Loucy (cell line): ENCODE data around the gene POLA1.

Experiments used
- EZH2phosphoT487 ChIP-seq: fragments of 200-600 bp; IDR thresholded peaks from 2 replicates; pipeline ENCODE4 v1.6.1; 2018; ENCODE audit warnings: antibody characterized with exemption, mild to moderate bottlenecking, moderate library complexity, borderline replicate concordance
- TF ChIP-seq, protein P1 (sequence below): fragments of 200-600 bp; sonication (generic); conservative IDR thresholded peaks from 2 replicates; pipeline ENCODE4 v1.5.1; 2014; ENCODE audit warnings: mild to moderate bottlenecking, antibody characterized with exemption, low read length

DNA sequence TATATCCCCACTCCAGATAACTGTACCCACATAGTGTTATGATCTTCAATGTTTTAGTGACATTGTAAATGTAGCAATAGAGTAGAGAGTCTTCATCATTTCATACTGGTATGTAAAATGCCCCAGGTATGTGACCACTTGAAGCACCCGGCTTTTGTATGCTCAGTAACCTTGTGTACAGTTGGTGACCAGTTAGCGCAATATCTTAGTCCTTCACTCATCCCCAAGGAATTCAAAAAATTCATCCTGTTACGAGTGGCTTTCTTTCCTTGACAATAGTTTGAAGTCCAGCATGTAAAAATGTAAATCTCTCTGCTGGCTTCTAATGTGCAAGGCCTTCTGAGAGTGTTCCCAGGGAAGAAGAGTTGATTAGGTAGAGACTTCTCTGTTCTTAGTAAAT is 176.4 kb downstream of the POLA1 start:
- TF ChIP-seq, protein P1, sequence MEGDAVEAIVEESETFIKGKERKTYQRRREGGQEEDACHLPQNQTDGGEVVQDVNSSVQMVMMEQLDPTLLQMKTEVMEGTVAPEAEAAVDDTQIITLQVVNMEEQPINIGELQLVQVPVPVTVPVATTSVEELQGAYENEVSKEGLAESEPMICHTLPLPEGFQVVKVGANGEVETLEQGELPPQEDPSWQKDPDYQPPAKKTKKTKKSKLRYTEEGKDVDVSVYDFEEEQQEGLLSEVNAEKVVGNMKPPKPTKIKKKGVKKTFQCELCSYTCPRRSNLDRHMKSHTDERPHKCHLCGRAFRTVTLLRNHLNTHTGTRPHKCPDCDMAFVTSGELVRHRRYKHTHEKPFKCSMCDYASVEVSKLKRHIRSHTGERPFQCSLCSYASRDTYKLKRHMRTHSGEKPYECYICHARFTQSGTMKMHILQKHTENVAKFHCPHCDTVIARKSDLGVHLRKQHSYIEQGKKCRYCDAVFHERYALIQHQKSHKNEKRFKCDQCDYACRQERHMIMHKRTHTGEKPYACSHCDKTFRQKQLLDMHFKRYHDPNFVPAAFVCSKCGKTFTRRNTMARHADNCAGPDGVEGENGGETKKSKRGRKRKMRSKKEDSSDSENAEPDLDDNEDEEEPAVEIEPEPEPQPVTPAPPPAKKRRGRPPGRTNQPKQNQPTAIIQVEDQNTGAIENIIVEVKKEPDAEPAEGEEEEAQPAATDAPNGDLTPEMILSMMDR, result no peak
- TF ChIP-seq EZH2phosphoT487, result no peak
